ENCODE data around the gene TLCD2.
"Not testable (repeated sequence)": the region's sequence is repeated elsewhere in the genome, so short reads cannot be mapped to it uniquely, and the experiment has no call there.

Gene TLCD2, protein sequence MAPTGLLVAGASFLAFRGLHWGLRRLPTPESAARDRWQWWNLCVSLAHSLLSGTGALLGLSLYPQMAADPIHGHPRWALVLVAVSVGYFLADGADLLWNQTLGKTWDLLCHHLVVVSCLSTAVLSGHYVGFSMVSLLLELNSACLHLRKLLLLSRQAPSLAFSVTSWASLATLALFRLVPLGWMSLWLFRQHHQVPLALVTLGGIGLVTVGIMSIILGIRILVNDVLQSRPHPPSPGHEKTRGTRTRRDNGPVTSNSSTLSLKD

DNA sequence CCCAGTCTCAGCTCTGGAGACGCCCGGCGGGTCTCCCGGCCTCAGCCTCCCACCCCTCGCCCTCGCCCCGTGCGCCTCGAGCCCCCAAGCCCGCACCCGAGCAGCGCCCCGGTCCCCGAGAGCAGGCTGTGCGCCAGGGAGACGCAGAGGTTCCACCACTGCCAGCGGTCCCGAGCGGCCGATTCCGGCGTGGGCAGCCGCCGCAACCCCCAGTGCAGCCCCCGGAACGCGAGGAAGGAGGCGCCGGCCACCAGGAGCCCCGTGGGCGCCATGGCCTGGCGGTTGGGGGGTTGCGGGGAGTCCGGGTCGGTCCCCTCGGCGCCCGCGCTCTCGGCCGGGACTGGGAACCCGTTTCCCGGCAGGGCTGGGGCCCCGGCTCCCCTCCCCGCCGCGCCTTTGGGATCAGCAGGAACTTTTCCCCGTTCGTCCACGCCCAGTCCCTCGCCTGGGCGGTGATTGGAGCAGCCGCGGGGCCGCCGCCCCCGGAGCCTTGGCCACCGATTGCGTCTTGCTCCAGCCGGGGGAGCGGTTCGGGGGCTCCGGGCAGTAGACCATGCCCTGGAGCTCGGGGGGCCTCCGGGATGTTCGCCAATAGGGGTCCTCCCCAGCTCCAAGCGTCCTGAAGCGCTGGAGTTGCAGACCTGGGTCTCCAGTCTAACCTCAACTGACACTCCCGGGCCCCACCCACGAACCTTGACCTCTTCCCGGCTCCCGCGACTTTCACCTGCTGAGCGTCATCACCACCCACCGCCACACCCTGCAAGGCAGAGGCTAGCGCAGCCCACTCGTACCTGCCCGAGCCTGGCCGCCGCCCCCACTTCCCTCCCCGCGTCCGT lies at the start of gene TLCD2:
Gene TLCD2, minus strand, starts transcription at position 407 of the 836 bp plus-strand sequence. Its CDS starts 135 bp downstream, at position 272.
- FAIRE-seq (no peak), DNase-seq (ENCODE audit: insufficient read length, low spot score) (no peak)

DNA sequence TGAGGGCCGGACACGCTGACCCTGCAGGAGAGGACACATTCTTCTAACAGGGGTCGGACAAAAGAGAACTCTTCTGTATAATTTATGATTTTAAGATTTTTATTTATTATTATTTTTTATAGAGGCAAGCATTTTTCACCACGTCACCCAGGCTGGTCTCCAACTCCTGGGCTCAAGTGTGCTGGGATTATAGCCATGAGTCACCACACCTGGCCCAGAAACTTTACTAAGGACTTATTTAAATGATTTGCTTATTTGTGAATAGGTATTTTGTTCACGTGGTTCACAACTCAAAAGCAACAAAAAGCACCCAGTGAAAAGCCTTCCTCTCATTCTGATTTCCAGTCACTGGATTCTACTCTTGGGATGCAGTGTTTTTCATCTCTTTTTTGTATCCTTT lies 49.4 kb upstream of the TLCD2 start:
- FAIRE-seq (no peak), DNase-seq (ENCODE audit: insufficient read length, low spot score) (no peak)

DNA sequence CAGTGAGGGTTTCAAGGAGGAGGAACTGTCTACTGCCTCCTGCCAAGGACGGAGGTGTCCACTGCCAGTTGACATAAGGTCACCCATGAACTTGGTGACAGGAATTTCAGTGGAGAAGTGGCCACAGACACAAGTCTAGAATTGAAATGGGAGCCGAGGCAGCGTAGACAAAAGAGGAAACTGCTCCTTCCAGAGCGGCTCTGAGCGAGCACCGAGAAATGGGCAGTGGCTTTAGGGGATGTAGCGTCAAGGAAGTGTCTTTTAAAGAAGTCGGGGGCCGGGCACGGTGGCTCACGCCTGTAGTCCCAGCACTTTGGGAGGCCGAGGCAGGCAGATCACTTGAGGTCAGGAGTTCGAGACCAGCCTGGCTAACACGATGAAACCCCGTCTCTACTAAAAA lies 48.6 kb upstream of the TLCD2 start:
- no peak for FAIRE-seq

DNA sequence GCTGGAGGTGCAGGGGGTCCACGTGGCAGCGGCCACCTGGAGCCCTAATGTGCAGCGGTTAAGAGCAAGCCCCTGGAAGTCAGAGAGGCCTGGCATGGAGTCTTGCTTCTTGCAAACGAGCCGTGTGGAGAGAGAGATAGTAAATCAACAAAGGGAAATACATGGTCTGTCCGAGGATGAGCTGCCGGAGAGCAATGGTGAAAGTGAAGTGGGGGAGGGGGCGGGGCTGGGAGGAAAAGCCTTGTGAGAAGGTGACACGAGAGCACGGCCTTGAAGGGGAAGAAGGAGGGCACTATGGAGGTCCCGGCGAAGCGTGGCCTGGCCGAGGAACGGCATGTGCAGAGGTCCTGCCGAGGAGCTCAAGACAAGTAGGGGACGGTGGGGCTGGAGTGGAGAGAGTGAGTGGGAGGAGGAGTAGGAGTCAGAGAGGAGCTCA lies 45.7 kb upstream of the TLCD2 start:
- no peak for FAIRE-seq
- DNase-seq (ENCODE audit: insufficient read length, low spot score): no peak

More for the DNA sequence above, 48.6 kb upstream of the TLCD2 start:
- DNase-seq (ENCODE audit: insufficient read length, low spot score): no peak

DNA sequence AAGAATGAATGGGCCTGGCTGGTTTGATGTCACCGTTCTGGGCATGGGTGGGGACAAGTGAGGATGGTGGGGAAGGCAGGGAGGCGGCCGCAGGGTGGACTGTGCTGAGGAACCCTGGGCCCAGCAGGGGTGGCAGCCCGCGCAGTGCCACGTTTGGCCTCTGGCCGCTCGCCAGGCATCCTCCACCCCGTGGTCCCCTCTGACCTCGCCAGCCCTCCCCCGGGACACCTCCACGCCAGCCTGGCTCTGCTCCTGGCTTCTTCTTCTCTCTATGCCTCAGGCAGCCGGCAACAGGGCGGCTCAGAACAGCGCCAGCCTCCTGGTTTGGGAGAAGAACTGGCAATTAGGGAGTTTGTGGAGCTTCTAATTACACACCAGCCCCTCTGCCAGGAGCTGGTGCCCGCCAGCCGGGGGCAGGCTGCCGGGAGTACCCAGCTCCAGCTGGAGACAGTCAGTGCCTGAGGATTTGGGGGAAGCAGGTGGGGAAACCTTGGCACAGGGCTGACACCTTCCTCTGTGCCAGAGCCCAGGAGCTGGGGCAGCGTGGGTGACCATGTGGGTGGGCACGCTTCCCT lies 45.2 kb upstream of the TLCD2 start:
- no peak for DNase-seq (ENCODE audit: insufficient read length, low spot score)
- FAIRE-seq: no peak

DNA sequence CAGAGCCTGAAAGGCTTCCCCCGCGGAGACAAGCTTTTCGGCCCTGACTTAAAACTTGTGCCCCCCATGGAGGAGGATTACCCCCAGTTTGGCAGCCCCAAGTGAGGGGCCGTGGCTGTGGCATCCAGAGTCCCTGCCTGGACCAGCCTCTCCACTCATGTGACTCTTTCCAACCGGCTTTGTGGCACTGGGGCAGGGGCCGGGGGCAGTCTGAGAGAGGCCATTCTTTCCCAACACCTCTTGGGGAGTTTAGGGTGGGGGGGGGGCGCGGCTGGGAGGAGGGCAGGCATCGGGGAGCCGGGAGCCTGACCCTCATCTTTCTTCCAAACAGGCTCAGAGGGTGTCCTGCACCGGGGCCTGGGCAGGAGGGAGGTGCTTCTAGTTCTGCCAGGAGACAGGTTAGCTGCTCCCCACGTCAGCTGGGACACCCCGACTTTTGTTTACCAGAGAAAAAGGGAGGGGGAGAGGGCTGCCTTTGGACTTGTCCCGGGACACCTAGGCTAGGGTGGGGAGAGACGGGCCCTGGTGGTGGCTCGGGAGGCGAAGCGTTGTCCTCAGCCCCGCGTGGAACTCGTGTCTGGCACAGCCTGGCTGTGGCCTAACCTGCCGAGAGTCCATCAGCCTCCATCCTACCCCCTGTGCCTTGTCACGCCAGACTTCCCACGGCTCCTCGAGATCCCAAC lies 44.4 kb upstream of the TLCD2 start:
- FAIRE-seq (no peak), DNase-seq (ENCODE audit: insufficient read length, low spot score) (no peak)

DNA sequence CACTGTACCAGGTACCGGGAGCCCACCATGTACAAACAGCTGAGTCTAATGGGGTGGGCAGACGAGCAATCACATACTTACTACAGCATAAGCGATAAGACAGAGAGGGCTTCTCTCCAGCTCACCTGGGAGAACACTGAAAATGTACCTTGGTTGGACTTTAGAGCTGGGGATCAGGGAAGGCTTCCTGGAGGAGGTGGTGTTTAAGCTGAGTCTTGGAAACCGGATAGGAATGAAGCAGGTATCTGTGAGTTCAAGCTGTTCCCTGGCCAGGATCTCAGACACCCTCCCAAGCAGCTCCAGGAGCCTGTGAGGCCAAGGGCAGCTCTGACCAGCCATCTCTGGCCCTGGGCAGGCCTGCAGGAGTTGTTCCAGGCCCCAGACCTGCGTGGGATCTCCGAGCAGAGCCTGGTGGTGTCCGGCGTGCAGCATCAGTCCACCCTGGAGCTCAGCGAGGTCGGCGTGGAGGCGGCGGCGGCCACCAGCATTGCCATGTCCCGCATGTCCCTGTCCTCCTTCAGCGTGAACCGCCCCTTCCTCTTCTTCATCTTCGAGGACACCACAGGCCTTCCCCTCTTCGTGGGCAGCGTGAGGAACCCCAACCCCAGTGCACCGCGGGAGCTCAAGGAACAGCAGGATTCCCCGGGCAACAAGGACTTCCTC lies 43.7 kb upstream of the TLCD2 start:
- FAIRE-seq (no peak), DNase-seq (ENCODE audit: insufficient read length, low spot score) (no peak)

DNA sequence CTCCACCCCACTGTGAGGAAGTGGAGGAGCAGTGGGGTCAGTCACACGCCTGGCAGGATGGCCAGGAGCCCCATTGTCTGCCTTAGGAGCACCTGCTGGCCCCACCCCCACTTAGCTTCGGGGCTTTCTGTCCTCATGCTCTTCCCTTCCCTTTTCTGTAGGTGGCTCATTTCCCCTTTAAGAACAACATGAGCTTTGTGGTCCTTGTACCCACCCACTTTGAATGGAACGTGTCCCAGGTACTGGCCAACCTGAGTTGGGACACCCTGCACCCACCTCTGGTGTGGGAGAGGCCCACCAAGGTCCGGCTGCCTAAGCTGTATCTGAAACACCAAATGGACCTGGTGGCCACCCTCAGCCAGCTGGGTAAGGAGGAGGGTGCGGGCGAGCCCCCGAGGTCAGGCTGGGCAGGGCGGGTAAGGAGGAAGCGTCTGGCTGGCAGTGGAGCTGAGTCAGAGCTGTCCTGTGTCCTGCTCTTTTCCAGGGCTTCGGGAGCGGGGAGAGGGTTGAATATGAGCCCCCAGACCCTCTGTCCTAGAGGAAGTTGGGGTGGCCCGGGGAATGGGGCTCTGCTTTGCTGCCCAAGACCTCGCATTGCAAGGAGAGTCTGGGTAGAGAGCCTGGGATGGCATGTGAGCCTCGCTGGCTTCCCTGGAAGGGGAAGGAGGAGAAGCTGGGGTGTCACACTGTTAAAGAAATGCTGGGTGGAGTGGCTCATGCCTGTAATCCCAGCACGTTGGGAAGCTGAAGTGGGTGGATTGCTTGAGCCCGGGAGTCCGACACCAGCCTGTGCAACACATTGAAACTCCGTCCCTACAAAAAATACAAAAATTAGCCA lies 42.5 kb upstream of the TLCD2 start:
- DNase-seq (ENCODE audit: insufficient read length, low spot score) (no peak), FAIRE-seq (no peak)

DNA sequence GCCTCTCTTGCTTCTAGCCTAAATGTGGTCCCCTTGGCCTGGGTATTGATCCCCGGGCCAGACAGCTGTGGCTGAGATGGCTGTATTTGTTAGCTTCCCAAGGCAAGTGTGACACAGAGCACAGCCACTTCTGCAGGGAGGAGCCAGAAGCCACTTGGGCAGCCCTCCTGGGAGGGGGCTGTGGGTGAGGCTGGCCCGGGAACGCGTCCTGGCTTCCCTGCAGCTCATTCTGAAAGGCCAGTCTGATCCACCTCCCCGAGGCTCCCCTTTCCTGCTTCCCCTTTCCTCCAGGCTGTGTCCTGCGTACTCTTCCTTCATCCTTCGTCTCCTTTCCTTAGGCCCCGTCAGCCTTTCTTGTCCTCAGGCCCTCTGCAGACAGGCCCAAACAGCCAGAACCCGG lies 40.5 kb upstream of the TLCD2 start:
- FAIRE-seq (no peak), DNase-seq (ENCODE audit: insufficient read length, low spot score) (no peak)

DNA sequence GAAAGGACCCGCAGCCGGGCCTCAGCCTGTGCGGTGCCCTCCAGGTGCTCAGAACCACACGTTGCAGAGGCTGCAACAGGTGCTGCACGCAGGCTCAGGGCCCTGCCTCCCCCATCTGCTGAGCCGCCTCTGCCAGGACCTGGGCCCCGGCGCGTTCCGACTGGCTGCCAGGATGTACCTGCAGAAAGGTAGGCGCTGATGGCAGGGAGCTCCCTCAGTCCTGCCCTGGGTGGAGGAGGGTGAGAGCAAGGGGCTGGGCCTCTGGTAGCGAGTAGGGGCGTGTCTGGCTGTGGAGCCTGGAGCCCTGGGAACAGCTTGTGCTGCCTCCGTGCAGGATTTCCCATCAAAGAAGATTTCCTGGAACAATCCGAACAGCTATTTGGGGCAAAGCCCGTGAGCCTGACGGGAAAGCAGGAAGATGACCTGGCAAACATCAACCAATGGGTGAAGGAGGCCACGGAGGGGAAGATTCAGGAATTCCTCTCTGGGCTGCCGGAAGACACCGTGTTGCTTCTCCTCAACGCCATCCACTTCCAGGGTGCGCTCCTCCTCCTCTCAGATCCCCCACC lies 36.9 kb upstream of the TLCD2 start:
- FAIRE-seq (no peak), DNase-seq (ENCODE audit: insufficient read length, low spot score) (no peak)

DNA sequence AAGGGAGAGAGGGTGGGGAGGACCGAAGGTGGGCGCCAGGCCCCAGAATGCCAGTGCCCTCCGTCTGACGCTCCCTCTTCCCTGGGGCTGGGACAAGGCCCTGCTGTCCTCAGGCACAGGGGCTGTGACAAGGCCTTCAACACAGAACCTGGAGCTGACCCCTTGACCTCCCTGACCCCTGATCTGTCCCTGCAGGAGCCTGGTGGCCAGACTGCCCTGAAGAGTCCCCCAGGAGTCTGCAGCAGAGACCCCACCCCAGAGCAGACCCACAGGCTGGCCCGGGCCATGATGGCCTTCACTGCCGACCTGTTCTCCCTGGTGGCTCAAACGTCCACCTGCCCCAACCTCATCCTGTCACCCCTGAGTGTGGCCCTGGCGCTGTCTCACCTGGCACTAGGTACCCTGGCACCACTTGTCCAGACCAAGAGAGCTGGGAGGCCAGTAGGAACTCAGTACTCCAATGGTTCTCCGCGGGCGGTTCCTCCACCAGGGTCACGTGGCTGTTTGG lies 35.4 kb upstream of the TLCD2 start:
- no peak for DNase-seq (ENCODE audit: insufficient read length, low spot score)
- no peak for FAIRE-seq

DNA sequence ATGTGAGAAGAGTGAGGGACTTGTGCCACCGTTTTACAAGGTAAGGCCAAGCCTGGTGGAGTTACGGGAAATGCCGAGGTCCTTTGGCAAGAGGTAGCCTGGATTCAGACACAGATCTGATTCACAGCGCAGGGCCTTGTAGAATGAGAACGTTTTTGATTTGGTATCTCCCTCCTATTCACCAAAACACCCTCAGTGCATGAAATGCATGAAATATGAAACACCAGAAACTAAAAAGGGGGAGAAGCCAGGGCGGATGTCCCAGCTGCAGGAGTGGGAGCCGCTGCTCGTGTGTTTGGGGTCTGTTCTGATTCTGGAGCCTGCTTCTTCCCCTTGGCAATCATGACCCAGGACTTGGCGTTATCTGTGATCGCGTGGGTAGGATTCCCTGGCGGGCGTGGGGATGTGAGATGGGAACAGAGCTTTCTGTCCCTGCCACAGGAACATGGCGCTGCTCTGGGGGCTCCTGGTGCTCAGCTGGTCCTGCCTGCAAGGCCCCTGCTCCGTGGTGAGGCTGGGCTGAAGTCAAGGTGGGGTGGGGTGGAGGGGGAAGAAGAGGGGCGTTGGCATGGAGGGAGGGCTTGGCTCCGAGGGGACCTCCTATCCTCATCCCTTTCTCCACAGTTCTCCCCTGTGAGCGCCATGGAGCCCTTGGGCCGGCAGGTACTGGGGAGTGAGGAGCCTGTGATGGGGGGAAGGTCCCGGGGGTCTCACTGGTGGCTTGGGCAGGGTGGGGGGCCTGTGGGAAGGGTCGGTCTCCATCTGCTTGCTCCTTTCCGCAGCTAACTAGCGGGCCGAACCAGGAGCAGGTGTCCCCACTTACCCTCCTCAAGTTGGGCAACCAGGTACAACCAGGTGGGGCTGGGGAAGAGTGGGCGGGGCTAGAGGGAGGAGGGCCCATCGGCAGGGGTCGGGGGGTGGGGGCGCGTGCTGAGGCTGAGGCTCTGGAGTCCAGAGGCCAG lies 34.7 kb upstream of the TLCD2 start:
- FAIRE-seq: no peak
- no peak for DNase-seq (ENCODE audit: insufficient read length, low spot score)

DNA sequence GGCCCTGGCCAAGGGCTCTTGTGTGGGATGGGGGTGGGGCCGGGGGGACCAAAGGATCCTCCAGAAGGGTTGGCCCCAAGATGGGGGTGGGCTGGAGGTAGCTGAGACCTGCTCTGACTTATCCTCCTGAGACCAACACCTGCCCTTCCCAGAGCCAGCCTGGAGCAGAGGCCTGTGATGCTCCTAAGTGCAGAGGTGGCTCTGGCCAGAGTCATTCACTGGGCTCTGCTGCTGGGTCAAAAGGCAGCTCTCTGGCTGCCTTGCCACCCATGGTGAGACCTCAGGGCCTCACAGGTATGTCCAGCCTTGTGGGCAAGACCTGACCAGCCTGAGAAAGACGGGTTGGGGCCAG lies 32.9 kb upstream of the TLCD2 start:
- DNase-seq (ENCODE audit: insufficient read length, low spot score) (no peak), FAIRE-seq (no peak)

DNA sequence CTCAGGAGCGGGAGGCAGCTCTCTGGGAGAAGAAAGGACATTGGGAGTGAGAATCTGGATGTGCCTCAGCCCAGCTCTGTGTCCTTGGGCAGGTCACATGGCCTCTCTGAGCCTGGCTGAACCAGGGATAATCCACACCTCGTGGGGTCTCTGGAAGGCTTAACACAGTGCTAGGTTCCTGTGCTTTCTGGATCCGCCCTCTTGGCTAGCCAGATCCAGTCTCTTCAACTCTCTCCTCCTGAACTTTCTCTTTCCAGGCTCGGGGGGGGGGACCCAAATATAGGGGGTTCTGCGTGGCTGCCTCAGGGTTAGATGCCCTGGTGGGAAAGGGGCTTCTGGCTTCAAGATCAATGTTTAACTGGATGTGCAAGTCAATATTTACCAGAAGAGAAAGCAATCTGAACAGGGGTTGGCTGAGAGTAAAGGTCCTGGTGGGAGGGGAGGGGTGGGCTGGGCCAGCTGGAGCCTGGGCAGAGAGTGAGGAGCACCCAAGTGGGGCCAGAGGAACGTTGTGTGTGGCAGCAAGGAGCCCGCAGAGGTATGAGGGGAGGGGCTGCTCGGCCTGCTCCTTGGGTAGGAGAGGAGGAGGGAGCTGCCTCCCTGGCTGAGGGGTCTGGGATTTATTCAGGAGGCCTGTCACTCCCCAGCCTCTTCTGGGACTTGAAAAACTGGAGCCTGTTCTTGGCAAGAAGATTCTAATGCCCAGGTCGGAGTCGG lies 32.4 kb upstream of the TLCD2 start, which contains the start of gene SERPINF2:
Gene SERPINF2, plus strand, starts transcription at position 501 of the 717 bp plus-strand sequence. CDS start 2,125 bp downstream, outside the sequence.
- FAIRE-seq: no peak
- no peak for DNase-seq (ENCODE audit: insufficient read length, low spot score)

DNA sequence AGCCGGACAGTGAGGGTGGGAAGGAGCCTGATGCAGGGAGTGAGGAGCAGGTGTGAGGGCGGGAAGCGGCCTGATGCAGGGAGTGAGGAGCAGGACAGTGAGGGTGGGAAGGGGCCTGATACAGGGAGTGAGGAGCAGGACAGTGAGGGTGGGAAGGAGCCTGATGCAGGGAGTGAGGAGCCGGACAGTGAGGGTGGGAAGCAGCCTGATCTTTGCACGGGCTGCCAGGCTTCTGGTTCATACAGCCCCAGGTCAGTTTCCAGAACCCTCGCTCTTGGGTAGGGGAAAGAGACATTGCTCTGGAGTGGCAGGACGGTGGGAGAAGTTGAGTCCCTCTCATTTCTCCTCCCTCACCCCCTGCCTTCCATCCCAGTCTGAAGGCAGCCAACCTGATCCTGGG lies 31.7 kb upstream of the TLCD2 start:
- FAIRE-seq; DNase-seq (ENCODE audit: insufficient read length, low spot score): not testable (repeated sequence)

DNA sequence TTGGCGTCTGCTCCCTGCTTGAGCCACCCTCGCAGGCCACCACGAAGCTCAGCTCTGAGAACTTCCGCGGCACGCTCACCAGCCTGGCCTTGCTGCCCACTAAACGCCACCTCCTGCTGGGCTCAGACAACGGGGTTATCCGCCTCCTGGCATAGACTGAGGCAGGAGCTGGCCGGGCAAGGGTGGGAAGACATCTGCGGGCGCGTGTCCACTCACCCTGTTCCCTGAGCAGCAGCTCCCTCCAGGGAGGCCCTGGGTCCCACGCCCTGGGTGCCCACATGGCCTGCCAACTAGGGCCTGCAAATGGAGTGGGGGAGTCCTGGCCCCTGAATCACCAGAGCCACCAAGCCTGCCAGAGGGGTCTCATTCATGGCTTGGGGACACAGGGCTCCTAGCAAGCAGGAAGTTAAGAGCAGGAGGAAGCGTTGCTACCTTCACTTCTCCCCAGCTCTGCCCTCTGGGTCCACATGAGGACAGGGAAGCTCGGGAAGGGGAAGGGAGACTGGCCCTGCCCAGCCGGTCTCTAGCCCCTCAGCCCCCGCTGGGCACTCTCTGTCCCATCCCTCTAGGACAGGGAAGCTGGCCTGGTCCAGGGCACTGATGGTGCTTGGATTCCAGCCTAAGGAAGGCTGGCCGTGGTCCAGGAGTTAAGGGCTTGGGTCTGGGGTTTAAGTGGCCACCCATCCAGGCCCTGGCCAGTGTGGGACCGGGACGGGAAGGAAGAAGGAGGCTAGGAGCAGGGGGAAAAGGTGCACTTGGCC lies 27.5 kb upstream of the TLCD2 start:
- FAIRE-seq: no peak
- DNase-seq (ENCODE audit: insufficient read length, low spot score): no peak

Measured in GM19239 (cell line).